EL (cell line): Measurements from ENCODE around the gene FAM171A2.

Source experiments
- DNase-seq: peaks from one replicate; pipeline ENCODE4 v3.0.0-alpha.2; 2016

The FAM171A2 gene

DNA sequence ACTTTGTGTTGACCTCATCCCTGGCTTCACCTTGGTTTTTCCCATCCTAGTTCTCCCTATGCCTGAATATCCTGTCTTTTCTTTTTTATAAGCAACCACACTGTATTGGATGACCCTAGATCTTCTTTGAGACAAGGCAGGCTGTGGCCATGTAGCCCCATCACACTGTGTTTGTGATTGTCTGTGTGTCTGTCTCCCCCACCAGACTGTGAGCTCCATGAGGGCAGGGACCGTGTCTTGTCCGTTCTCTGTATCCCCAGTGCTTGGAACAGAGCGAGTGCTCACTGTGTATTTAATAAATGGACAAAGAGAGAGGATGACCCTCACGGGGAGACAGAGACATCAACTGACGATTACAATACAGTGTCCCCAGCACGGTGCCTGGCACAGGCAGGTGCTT lies 46.1 kb downstream of the FAM171A2 start:
- no peak for DNase-seq

DNA sequence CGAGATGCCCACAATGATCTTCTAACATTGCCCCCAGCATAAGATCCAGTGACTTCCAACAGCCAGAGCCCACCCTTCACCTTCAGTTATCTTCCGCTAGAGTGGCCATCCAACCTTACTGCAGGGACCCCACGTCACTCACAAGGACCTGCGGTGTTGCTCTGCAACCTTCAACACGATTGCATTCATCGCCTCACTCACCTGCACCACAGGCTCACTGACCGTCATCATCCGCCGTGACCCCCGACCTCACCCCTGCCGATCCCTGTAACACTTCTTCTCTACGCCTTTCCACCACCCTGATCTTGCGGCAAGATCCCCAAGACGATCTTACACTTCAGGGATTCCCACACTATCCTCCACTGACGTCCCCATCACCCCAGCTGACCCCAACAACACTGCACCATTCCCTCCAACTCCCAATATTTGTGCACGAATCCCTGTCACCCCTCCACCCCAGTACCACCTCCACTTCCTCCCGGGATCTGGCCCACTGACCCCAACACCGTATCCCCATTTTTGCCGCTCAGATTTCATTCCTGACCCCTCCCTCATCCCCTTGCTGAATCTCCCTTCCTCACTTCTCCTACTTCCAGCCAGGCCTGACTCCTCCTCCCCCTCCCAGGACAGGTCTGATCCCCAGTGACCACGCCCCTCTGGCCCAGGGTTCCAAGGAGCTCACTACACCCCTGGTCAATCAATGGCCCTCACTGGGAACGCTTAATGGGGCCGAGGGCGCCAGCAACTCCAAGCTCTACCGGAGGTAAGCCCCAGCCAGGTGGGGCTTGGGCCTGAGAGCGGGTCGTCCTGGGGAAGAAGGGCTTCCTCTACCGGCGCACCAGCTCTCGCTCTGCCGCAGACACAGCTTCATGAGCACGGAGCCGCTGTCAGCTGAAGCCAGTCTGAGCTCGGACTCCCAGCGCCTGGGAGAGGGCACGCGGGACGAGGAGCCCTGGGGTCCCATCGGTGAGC lies 47.6 kb downstream of the FAM171A2 start:
- DNase-seq: no peak

DNA sequence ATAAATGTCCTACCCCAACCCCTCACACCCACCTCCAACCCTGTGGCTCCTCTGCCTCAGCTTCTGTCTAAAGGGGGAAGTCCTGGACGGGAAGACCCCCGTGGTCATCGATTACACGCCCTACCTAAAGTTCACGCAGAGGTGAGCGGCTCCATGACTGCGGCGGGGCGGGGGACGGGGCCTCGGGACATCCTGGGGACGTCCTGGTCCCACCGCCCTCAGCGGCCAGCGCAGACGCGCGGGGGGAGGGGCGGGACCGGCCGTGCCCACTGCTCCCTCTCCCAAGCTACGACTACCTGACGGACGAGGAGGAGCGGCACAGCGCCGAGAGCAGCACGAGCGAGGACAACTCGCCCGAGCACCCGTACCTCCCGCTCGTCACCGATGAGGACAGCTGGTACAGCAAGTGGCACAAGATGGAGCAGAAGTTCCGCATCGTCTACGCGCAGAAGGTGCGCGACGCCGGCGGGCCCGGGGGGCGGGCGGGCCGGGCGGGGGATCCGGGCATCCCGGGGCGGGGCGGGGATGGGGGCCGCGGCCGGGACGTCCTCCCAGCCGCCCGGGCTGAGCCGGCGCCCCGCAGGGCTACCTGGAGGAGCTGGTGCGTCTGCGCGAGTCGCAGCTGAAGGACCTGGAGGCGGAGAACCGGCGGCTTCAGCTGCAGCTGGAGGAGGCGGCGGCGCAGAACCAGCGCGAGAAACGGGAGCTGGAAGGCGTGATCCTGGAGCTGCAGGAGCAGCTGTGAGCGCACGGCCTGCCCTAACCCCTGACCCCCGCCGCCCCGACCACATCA lies 48.6 kb downstream of the FAM171A2 start:
- DNase-seq: peak; percentile 29

DNA sequence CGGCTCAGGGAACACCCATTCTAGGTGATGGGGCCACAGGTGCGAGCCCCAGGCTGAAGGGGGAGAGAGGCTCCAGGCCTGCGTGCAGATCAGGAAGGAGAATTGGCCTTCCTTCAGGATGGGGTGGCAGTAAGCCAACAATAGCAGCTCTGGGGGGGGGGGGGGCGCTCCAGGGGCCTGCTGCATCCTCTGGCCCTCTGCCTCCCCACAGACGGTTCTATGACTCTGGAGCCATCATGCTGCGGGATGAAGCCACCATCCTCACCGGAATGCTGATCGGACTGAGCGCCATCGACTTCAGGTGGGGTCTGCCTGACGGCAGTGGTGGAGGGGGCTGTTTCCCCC lies 49.2 kb downstream of the FAM171A2 start:
- no peak for DNase-seq

DNA sequence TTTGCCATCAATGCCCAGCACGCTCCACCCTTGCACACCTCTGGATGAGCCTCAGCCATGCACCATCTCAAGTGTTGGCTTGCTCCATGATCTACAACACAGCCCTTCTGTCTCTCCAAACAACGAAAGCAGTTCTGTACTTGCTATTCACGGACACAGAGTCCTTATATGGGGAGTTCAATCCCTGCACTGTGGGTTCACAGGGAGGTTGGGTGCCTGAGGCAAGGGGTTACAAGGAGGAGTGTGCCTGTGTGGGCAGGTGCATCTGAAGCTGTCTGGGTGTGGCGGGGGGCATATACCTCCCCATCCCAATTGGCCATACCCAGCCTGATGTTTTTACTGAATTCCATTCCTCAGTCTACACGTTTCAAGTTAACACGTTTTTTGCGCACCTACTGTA lies 49.6 kb downstream of the FAM171A2 start:
- no peak for DNase-seq

DNA sequence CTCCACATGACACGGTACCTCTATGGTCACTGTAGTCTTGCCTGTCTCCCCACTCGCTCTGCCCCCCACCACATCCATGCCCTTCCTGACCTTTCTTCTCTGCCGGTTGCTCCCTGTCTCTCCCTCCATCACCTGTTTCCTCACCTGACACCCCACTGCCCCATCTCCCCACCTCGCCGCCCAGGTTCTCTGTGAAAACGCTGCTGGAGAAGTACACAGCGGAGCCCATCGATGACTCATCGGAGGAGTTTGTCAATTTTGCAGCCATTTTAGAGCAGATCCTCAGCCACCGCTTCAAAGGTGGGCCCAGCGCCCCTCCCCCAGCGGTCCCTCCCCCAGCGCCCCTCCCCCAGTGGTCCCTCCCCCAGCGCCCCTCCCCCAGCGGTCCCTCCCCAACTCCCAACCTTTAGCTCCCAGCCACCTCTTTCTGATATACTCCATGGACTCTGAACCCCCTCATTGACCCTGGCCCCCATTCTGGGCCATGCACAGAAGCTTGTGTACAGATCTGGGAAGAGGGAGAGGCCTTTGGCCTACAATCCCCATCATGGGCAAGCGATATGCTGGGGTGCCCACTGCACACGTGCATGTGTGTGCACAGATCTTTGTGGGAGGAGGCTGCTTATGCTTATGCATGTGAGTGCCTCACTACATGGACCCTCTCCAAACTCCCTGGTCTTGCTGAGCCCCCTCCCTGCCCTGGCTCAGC lies 51.1 kb downstream of the FAM171A2 start:
- DNase-seq: no peak

DNA sequence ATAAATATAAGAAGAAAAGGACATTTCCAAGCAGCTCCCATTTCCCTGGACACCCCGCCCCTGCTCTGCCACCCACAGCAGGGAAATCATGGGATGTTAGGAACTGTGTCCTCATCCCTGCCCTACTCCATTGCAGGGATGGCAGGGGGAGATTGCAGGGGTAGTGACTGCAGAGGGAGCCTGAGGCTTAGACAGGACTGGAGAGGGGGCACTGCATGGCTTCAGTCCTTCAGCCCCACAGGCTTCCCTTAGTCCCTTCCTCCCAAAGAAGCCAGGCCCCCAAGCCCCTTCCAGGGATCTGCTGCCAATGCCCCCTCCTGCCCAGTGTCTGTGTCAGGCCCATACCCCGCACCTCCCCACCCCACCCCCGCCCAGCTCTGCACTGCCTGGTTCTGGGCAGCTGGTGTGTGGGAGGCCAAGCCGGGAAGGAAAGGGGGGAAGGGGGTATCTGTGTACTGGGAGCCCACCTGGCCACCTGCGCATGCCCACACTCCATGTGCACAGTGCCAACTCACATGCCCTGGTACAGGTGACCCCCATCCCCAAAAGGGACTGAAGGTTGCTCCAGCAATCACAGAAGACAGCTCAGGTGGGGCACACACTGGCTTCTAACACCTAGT lies 52.0 kb downstream of the FAM171A2 start:
- DNase-seq: no peak

DNA sequence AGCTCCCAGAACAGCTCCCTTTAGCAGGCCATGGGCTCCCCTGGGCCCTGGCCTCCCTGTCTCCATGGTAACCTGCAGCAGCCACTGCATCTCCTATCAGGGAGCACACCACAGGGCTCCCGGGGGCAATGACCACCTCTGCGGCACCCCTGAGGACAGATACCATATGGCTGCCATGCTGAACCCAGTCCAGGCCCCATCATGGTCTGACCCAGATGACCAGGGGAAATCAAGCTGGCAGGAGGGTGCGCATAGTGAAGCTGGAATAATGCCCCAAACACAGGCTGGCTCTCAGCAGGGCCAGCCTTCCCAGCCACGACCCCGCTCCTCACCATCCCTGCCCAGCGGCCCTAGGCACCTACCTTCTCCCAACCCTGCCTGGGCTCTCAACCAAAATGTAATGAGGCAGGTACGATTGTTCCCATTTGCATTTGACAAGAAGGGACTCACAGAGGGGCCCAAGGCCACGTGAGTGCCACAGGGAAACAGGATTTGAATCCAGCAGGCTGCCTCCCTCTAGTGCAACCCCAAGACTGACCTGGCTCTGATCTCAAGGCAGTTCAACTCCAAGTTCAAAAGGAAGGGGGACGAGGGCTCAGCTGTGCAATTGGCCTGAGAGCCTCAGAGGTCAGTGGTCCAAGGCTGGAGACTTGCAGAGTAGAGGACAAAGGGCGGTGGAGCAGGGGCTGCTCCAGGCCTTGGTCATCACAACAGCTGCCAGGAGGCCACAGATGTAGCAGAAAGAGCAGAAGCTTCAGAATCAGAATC lies 52.9 kb downstream of the FAM171A2 start:
- no peak for DNase-seq

DNA sequence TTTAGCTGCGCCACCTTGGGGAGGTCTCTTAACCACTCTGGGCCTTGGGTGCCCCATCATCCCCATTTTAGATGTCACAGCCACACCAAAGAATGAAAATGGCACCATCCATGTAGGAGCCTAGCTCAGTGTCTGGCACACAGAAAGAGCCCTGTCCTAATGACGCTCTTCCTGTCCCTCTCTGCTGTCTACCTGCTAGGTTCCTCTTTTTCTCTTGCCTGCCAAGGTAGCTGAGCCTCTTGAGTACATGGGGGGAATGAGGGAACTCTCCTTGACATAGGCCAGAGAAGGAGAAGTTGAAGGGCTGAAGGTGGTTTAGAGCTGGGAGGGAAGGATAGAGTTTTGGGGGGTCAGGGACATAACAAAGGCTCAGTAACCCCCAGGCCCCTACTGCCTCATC lies 53.5 kb downstream of the FAM171A2 start:
- no peak for DNase-seq

DNA sequence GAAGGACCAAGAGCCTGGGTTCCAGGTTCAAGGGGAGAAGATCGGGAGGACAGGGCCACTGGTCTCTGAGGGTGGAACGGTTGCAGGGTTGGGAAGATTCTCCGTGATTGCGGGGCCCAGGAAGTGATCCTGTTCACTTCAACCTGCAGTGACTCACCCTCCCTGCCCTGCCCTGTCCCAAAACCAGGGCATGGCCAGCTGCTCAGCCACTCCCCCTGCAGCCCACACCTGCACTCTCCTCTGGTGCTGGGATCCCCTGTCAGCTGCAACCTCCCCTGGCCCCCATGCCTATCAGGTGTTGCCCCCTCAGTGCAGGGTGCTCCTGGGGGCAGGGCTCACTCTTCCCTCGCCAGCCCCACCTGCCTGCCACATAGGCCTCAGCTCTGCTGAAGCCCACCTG lies 54.2 kb downstream of the FAM171A2 start:
- DNase-seq: no peak

DNA sequence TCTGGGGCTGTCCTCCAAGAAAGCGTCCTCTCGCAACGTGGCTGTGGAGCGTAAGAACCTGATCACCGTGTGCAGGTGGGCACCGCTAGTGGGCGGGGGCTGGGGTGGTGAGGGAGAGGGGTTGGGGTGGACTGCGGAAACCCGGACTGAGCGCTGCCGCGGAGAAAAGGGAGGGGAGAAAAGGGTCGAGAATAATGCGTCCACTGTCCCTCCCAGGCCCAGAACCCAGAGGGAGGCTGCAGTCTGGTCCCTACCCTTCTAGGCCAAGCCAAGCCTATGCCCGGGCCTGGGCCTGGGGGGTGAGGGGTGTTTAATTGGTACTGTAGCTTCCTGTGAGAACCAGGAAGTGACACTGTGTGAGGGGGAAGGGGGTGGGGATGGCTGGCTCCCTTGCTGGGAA lies 54.8 kb downstream of the FAM171A2 start:
- no peak for DNase-seq

DNA sequence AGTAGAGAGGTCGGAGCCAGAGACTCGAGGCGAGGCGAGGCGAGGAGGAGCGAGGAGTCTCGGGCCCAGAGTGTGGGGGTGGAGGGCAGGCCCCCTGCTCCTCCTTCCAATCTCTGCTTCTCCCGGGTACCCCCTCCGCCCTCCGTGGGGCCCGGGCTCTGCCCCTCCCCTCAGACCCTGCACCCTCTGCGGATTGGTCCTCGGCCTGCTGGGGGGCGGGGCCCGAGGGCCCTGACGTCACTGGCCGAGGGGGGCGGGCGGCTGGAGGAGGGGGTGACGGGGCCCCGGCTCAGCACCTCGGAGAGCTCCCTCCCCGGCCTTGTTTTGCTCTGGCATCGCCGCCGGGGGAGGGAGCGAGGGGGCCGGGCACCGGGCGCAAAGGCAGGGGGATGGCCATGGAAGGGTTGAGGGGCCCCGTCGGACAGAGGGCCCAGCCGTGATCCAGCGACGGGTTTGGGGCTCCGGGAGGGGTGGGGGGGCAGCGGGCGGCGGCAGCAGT lies 55.3 kb downstream of the FAM171A2 start, which contains the start of gene RUNDC3A:
RUNDC3A (plus strand) TSS at position 282 of the 499 bp plus-strand sequence. CDS start 232 bp downstream, outside the sequence.
- DNase-seq: peak; percentile 74

DNA sequence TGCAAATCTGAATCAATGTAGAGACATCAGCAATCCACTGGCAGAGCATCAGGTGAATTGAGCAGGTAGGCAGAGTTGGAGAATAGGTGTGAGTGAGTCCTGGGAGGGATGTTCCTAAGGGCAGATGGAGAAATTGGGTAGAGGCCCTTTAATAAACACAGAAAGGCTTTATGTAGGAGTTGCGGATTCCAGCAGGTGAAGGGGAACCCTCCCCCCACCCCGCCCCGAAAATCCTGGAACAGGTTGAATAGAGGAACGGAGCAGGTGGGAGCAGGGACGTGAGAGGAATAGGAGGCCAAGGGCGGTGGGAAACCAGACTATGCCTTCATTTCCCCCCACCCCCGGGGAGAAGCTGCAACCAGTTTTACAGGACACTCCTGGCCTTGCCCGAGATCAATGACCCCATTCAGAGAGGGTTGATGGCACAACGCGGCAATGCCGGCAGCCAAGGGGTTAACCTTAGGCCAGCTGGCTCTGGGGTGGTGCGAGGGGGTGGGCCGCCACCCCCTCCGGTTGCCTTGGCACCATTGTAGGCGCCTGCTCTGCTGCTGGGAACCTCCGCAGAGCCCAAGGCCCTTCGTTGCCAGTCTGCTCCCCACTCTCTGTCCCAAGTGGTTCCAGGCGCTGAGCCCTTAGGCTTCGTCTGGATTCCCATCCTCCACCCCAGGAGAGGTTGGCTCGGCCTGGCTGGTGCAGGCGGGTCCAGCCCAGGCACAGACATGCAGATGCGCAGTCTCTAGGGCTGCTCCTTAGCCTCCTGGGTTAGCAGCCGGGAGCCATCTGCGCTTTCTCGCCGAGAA lies 56.1 kb downstream of the FAM171A2 start:
- DNase-seq: peak; percentile 37

DNA sequence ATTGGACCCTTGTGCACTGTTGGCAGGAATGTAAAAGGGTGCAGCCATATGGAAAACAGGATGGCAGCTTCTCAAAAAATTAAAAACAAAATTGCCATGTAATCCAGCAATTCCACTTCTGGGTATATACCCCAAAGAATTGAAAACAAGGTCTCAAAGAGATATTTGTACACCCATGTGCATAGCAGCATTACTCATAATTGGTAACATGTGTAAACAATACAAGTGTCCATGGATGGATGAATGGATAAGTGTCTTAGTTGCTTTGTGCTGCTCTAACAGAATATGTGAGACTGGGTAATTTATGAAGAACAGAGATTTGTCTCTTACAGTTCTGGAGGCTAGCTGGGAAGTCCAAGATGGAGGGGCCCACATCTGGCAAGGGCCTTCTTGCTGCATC lies 59.0 kb downstream of the FAM171A2 start:
- DNase-seq: no peak
